Measurements from ENCODE around the gene MBNL3. TPM values are rescaled to one million over a fixed set of nuclear protein-coding genes. Genes with fewer than 3 reads are reported as not detected.

MBNL3 gene
- total RNA-seq: 0.26 and 0.33 TPM in 2 replicates

GRCh38 chrX:132488819-132489577 lies at the start of gene MBNL3:
TSS of gene MBNL3 (minus strand) at chrX:132489038. CDS start at chrX:132439611, 49,427 bp downstream.

